Fibroblast of upper back skin (primary cell): ENCODE data around the gene NUP93.
"Not testable (repeated sequence)": the region's sequence is repeated elsewhere in the genome, so short reads cannot be mapped to it uniquely, and the experiment has no call there.

Source experiments
- DNase-seq: peaks from one replicate; pipeline ENCODE4 v3.0.0-alpha.2; 2013

Gene NUP93

GRCh38 chr16:56710181-56710737 lies 19.7 kb upstream of the NUP93 start:
- no peak for DNase-seq

- peak; percentile 14 for DNase-seq
Measured at GRCh38 chr16:56711862-56712261, 18.1 kb upstream of the NUP93 start.

GRCh38 chr16:56713794-56714193 lies 16.1 kb upstream of the NUP93 start:
- DNase-seq, result no peak

GRCh38 chr16:56715126-56715525 lies 14.8 kb upstream of the NUP93 start:
- DNase-seq, result no peak

GRCh38 chr16:56716761-56717160 lies 13.2 kb upstream of the NUP93 start:
- DNase-seq, result peak; percentile 13

- not testable (repeated sequence) for DNase-seq
Measured at GRCh38 chr16:56717532-56717931, 12.4 kb upstream of the NUP93 start.

GRCh38 chr16:56722200-56722842 lies 7.6 kb upstream of the NUP93 start:
- DNase-seq, result no peak

- no peak for DNase-seq
Measured at GRCh38 chr16:56724191-56724590, 5.7 kb upstream of the NUP93 start.

GRCh38 chr16:56726283-56726682 lies 3.6 kb upstream of the NUP93 start:
- DNase-seq, result no peak

GRCh38 chr16:56726926-56727325 lies 3.0 kb upstream of the NUP93 start:
- no peak for DNase-seq

GRCh38 chr16:56728027-56728426 lies 1.9 kb upstream of the NUP93 start:
- no peak for DNase-seq

- DNase-seq, result no peak
Measured at GRCh38 chr16:56728980-56729734, 772 bp upstream of the NUP93 start.

- DNase-seq, result no peak
Measured at GRCh38 chr16:56732366-56732765, 2.4 kb downstream of the NUP93 start.

GRCh38 chr16:56732832-56733231 lies 2.9 kb downstream of the NUP93 start:
- no peak for DNase-seq

GRCh38 chr16:56734429-56734828 lies 4.5 kb downstream of the NUP93 start:
- DNase-seq, result no peak

GRCh38 chr16:56736476-56736875 lies 6.5 kb downstream of the NUP93 start:
- DNase-seq, result no peak

GRCh38 chr16:56737539-56737938 lies 7.6 kb downstream of the NUP93 start:
- DNase-seq, result no peak

- DNase-seq, result no peak
Measured at GRCh38 chr16:56738221-56738620, 8.3 kb downstream of the NUP93 start.

- DNase-seq, result not testable (repeated sequence)
Measured at GRCh38 chr16:56739378-56739777, 9.4 kb downstream of the NUP93 start.

- no peak for DNase-seq
Measured at GRCh38 chr16:56741399-56741798, 11.5 kb downstream of the NUP93 start.

- DNase-seq, result peak; percentile 87
Measured at GRCh38 chr16:56742030-56742984, 12.4 kb downstream of the NUP93 start.

- peak; percentile 35 for DNase-seq
Measured at GRCh38 chr16:56743840-56744239, 13.9 kb downstream of the NUP93 start.

GRCh38 chr16:56744996-56745640 lies 15.2 kb downstream of the NUP93 start:
- no peak for DNase-seq
